Measurements from ENCODE around the gene KAZN. TPM values are rescaled to one million over a fixed set of nuclear protein-coding genes. Genes with fewer than 3 reads are reported as not detected.

KAZN gene
- polyA plus RNA-seq, 4 donors, result 3.0 to 39.5 (median 4.4) TPM

DNA sequence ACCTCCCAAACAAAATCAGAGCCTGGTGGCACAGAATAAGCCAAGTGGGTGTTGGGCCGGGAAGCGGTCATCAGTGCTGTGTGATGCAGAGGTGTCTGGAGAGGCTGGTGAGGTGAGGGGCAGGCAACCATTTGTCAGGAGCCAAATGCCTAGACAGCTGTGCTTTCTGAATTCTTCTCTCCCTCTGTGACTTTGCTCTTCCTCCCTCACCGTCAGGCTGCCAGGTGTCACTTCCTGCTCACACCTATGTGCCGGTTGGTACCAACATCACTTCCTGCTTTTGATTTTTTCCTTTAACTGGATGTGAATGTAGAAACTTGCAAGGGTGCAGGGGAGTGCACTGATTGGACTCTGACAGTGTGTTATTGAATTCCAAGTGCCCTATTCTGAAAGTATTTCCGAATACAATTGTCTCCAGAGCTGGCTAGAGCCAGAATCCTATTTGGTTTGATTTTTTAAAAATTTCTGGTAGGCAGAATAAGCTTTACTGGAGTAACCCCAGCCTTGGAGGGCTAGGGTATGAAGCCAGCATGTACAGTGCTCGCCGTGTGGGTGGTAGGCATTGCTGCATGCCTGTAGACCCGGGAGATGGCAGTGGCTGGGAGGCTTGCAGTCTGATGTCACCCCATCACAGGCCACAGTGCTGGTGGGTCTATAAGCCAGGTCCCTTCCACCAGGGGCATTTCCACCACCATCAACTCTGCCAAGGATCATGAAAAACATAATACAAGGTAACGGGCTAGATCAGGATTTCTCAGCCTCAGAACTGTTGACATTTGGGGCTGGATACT is 210.9 kb downstream of the KAZN start:
- no peak overlapping the region for H3K4me3 ChIP-seq (ENCODE audit: low read depth in 1 of 3, low read length in 3 of 3)
- no peaks in the 10 kb centered on the region for H3K4me1 ChIP-seq (ENCODE audit: control insufficient read depth in 3 of 3, insufficient read depth in 2 of 3, low read depth in 1 of 3, low read length in 2 of 3)
- no peaks in the 10 kb centered on the region for H3K27me3 ChIP-seq (ENCODE audit: control insufficient read depth in 3 of 3, insufficient read depth in 3 of 3, low read length in 3 of 3)
- FAIRE-seq (no peak), DNase-seq (no peak)
- no peaks in the 10 kb centered on the region for H3K36me3 ChIP-seq (ENCODE audit: control insufficient read depth in 3 of 3, insufficient read depth in 2 of 3, low read depth in 1 of 3, low read length in 3 of 3)
- no peak overlapping the region for H3K27ac ChIP-seq (ENCODE audit: low read depth in 1 of 3, low read length in 2 of 3)
- 83 to 89% (median 87%) methylated on average over 9 of the region's 9 CpGs for WGBS, 3 donors
- H3K9me3 ChIP-seq (ENCODE audit: control insufficient read depth in 2 of 2, insufficient read depth in 1 of 2, low read depth in 1 of 2, low read length in 1 of 2), result peaks cover 0 to 32% of the 10 kb centered on the region in 2 donors

DNA sequence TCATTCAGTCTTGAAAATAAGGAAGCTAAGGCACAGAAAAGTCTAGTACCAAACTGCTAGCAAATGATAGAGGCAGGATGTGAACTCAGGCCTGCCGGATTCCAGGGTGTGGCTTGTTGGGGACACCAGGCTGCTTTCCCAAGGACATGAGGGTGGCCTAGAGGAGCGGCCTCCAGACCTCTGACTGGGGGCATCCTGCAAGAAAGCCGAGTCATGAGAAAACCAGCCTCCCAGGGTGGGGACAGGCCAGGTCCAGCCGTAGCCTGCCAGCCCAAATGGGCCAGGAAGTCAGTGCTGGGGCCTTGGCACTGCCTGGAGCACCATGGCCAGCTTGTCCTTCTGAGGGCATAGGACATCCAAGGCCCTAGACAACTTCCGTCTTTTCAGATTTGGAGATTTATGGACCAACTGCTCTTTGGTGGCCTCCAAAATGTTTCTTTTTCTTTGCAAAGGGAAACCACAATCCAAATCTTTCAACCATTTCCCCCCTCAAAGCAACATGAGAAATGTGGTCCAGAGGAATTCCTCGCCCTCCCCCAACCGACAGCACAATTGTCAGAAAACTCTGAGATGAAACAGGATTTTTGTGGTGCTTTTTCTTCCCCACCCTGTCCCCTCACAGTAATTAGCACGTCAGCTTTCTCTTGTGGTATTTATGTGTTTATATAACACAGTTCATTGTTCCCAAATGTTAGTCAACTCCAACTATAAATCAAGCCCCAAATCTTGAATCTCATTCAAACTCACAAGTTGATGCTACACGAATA is 212.3 kb downstream of the KAZN start:
- H3K36me3 ChIP-seq (ENCODE audit: control insufficient read depth in 3 of 3, insufficient read depth in 2 of 3, low read depth in 1 of 3, low read length in 3 of 3), result no peaks in the 10 kb centered on the region
- H3K27ac ChIP-seq (ENCODE audit: low read depth in 1 of 3, low read length in 2 of 3), result peak overlapping the region in 1 of 3 donors; percentile 45
- no peak for DNase-seq
- H3K27me3 ChIP-seq (ENCODE audit: control insufficient read depth in 3 of 3, insufficient read depth in 3 of 3, low read length in 3 of 3), result no peaks in the 10 kb centered on the region
- FAIRE-seq, result no peak
- no peak overlapping the region for H3K4me3 ChIP-seq (ENCODE audit: low read depth in 1 of 3, low read length in 3 of 3)
- peaks cover 0 to 31% of the 10 kb centered on the region in 2 donors for H3K9me3 ChIP-seq (ENCODE audit: control insufficient read depth in 2 of 2, insufficient read depth in 1 of 2, low read depth in 1 of 2, low read length in 1 of 2)
- H3K4me1 ChIP-seq (ENCODE audit: control insufficient read depth in 3 of 3, insufficient read depth in 2 of 3, low read depth in 1 of 3, low read length in 2 of 3), result peaks cover 0 to 7% (median 0%) of the 10 kb centered on the region in 3 donors
- 56 to 78% (median 62%) methylated on average over 9 of the region's 9 CpGs for WGBS, 3 donors

DNA sequence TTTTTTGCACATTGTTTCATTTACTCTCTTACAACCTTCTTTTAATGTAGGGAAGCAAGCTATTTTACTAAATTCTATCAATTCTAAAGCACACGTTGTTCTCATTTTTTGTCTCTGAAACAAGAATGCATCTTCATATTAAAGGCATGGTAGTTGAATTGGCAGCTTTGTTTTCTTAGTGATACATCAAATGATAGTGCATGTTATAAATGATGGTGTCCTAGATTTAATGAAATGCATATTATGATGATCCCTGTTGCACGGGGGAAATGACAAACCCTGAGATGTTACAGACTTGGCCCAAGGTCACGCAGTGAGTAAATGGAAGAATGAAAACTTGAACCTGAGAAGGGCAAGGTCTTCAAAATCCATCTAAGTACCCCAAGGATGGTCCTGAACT is 213.1 kb downstream of the KAZN start:
- WGBS, 3 donors, result 55 to 76% (median 72%) methylated on average over 3 of the region's 3 CpGs
- FAIRE-seq (no peak), DNase-seq (no peak)
- H3K27me3 ChIP-seq (ENCODE audit: control insufficient read depth in 3 of 3, insufficient read depth in 3 of 3, low read length in 3 of 3), result no peaks in the 10 kb centered on the region
- peaks cover 0 to 7% (median 0%) of the 10 kb centered on the region in 3 donors for H3K4me1 ChIP-seq (ENCODE audit: control insufficient read depth in 3 of 3, insufficient read depth in 2 of 3, low read depth in 1 of 3, low read length in 2 of 3)
- no peaks in the 10 kb centered on the region for H3K36me3 ChIP-seq (ENCODE audit: control insufficient read depth in 3 of 3, insufficient read depth in 2 of 3, low read depth in 1 of 3, low read length in 3 of 3)
- no peak overlapping the region for H3K4me3 ChIP-seq (ENCODE audit: low read depth in 1 of 3, low read length in 3 of 3)
- no peak overlapping the region for H3K27ac ChIP-seq (ENCODE audit: low read depth in 1 of 3, low read length in 2 of 3)
- H3K9me3 ChIP-seq (ENCODE audit: control insufficient read depth in 2 of 2, insufficient read depth in 1 of 2, low read depth in 1 of 2, low read length in 1 of 2), result peaks cover 0 to 27% of the 10 kb centered on the region in 2 donors

DNA sequence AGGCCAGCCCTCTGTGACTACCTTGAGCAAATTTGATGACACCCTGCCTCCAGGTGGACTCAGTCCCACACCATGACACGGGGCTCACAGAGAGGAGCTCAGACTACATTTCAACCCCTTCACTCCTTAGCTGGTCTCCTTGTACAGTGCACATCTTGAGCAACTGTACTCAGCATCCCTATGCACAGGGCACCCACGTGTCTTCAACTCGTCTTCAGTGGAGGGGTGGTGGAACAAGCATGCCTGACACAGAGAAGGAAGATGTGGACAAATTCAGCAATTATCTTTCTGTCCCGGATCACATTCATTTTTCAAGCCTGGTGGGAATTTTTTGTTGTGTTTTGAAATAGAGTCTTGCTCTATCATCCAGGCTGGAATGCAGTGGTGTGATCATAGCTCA is 213.7 kb downstream of the KAZN start:
- Histone ChIP-seq H3K4me1 (ENCODE audit: control insufficient read depth in 3 of 3, insufficient read depth in 2 of 3, low read depth in 1 of 3, low read length in 2 of 3) (peaks cover 0 to 7% (median 0%) of the 10 kb centered on the region in 3 donors), H3K36me3 (ENCODE audit: control insufficient read depth in 3 of 3, insufficient read depth in 2 of 3, low read depth in 1 of 3, low read length in 3 of 3) (no peaks in the 10 kb centered on the region), H3K27me3 (ENCODE audit: control insufficient read depth in 3 of 3, insufficient read depth in 3 of 3, low read length in 3 of 3) (no peaks in the 10 kb centered on the region), H3K27ac (ENCODE audit: low read depth in 1 of 3, low read length in 2 of 3) (no peak overlapping the region), H3K9me3 (ENCODE audit: control insufficient read depth in 2 of 2, insufficient read depth in 1 of 2, low read depth in 1 of 2, low read length in 1 of 2) (peaks cover 0 to 21% of the 10 kb centered on the region in 2 donors), H3K4me3 (ENCODE audit: low read depth in 1 of 3, low read length in 3 of 3) (no peak overlapping the region)
- DNase-seq (no peak), FAIRE-seq (no peak)
- 86 to 91% (median 86%) methylated on average over 4 of the region's 4 CpGs for WGBS, 3 donors

DNA sequence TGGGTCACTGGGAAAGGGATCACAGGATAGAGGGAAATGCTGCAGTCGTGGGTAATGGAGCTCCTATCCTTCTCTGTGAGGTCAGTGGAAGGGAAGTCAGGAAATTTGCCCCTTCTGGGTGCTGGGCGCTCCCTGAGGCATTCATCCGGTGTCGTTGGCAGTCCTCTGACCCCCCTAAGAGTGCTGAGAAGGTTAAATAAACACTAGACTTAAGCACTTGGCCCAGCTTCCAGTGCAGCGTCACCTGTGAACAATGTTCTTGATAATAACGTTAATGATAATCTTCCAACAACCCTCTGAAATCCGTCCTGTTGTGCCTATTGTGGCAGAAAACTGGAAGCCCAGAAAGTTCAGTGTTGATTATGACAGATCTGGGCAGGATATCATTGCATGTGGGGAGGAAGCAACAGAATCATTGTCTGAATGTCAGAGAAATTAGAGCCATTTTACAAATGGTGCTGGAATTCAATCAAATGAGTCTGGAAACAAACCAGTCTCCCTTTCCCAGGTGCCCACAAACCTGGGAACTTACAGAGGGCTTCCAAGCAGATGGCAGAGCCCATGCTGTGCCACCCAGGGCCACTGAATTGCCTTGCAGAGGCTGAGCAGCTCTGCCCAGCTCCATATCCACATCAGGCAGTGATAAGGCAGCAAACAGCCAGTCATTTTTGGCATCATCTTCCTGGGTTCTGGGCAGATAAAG is 216.8 kb downstream of the KAZN start:
- DNase-seq (peak in 1 of 2 donors; percentile 20), FAIRE-seq (no peak)
- H3K9me3 ChIP-seq (ENCODE audit: control insufficient read depth in 2 of 2, insufficient read depth in 1 of 2, low read depth in 1 of 2, low read length in 1 of 2), result peaks cover 0 to 7% of the 10 kb centered on the region in 2 donors
- H3K4me3 ChIP-seq (ENCODE audit: low read depth in 1 of 3, low read length in 3 of 3), result no peak overlapping the region
- H3K27ac ChIP-seq (ENCODE audit: low read depth in 1 of 3, low read length in 2 of 3), result no peak overlapping the region
- peaks cover 0 to 7% (median 0%) of the 10 kb centered on the region in 3 donors for H3K4me1 ChIP-seq (ENCODE audit: control insufficient read depth in 3 of 3, insufficient read depth in 2 of 3, low read depth in 1 of 3, low read length in 2 of 3)
- 16 to 36% (median 17%) methylated on average over 7 of the region's 7 CpGs for WGBS, 3 donors
- H3K36me3 ChIP-seq (ENCODE audit: control insufficient read depth in 3 of 3, insufficient read depth in 2 of 3, low read depth in 1 of 3, low read length in 3 of 3), result no peaks in the 10 kb centered on the region
- H3K27me3 ChIP-seq (ENCODE audit: control insufficient read depth in 3 of 3, insufficient read depth in 3 of 3, low read length in 3 of 3), result no peaks in the 10 kb centered on the region

DNA sequence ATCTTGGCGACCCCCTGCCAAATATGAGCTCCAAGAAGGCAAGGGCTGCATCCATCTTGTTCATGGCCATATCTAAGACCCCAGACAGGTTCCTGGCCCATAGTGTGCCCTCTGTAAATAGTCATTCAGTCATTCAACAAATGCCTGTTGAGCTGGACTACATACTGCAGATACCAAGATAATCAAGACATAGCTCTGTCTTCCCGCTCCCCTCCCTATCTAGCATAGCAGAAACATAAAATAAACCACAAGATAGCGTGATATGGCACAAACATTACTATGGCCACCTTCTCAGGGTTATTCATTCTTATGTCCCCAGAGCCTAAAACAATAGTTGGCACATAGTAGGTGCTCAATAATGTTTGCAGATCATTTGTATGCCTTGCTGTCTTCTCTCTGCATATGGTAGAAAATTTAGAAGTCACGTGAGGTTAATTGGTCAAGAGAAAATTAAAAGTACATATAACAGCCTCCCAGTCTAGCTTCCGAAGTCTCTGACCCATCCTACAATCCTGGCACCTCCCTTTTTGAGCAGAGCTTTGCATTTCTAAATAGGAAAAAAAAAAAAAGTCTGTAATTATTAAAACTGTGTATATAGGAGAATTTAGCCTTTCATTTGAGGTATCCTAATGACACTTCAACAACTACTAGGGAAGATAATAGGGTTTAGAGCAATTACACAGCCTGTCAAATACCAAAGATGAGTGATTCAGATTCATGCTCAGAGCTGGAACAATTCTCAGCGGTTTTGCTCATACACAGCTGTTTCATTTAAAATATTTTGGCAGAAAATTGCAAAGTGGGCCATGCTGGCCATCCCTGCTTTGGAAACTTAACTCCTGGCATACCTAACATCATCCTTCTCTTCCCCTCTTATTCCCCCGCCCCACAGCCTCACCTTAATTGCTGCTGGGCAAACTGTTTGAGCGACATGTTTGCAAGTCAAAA is 219.0 kb downstream of the KAZN start:
- Histone ChIP-seq H3K9me3 (ENCODE audit: control insufficient read depth in 2 of 2, insufficient read depth in 1 of 2, low read depth in 1 of 2, low read length in 1 of 2) (peaks cover 0 to 7% of the 10 kb centered on the region in 2 donors), H3K27me3 (ENCODE audit: control insufficient read depth in 3 of 3, insufficient read depth in 3 of 3, low read length in 3 of 3) (no peaks in the 10 kb centered on the region), H3K36me3 (ENCODE audit: control insufficient read depth in 3 of 3, insufficient read depth in 2 of 3, low read depth in 1 of 3, low read length in 3 of 3) (no peaks in the 10 kb centered on the region), H3K4me3 (ENCODE audit: low read depth in 1 of 3, low read length in 3 of 3) (no peak overlapping the region), H3K27ac (ENCODE audit: low read depth in 1 of 3, low read length in 2 of 3) (no peak overlapping the region), H3K4me1 (ENCODE audit: control insufficient read depth in 3 of 3, insufficient read depth in 2 of 3, low read depth in 1 of 3, low read length in 2 of 3) (peaks cover 0 to 7% (median 0%) of the 10 kb centered on the region in 3 donors)
- no peak for FAIRE-seq
- no peak for DNase-seq
- 82 to 86% (median 85%) methylated on average over 8 of the region's 8 CpGs for WGBS, 3 donors

DNA sequence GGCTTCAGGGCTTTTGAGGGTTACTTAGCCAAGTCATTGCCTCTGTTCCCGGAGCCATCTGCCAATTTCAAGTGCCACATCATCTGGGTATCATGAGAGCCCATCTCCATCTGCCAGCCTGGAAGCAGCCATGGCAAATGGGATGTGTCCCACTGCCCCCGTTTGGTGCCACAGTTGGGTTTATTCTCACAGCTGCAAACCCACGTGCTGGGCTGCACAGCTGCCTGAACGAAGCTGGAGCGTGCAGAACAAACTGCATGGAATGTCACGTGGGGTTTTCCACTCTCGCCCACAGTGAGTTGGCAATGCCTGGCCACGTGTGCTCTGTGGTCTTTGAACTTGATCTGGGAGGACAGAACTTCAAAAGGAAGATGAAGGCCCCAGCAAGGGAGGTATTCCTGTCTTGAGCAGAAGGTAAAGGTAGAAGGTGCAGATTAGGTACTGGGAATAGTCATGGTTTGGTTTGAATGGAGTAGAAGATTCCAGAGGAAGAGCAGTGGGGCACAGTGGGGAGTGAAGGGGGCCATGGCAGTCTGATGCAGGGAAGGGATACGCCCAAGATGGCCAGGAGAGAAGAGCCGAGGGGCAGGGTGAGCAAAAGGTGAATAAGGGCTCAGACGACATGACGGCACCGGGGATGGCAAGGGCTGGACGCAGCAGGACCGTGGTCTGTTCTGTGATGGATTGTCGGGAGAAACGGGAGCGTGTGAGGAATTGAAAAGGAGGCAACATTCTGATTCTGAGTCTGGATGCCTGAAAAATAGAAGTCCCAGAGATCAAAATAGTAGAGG is 222.0 kb downstream of the KAZN start:
- Histone ChIP-seq H3K4me3 (ENCODE audit: low read depth in 1 of 3, low read length in 3 of 3) (no peak overlapping the region), H3K4me1 (ENCODE audit: control insufficient read depth in 3 of 3, insufficient read depth in 2 of 3, low read depth in 1 of 3, low read length in 2 of 3) (peaks cover 0 to 2% (median 0%) of the 10 kb centered on the region in 3 donors), H3K27me3 (ENCODE audit: control insufficient read depth in 3 of 3, insufficient read depth in 3 of 3, low read length in 3 of 3) (no peaks in the 10 kb centered on the region), H3K36me3 (ENCODE audit: control insufficient read depth in 3 of 3, insufficient read depth in 2 of 3, low read depth in 1 of 3, low read length in 3 of 3) (no peaks in the 10 kb centered on the region), H3K9me3 (ENCODE audit: control insufficient read depth in 2 of 2, insufficient read depth in 1 of 2, low read depth in 1 of 2, low read length in 1 of 2) (peaks cover 0 to 4% of the 10 kb centered on the region in 2 donors), H3K27ac (ENCODE audit: low read depth in 1 of 3, low read length in 2 of 3) (no peak overlapping the region)
- DNase-seq (no peak), FAIRE-seq (no peak)
- WGBS, 3 donors, result 75 to 86% (median 86%) methylated on average over 18 of the region's 18 CpGs

Data from small intestine (tissue), 7 donors.